T47D (cell line): Measurements from ENCODE around the gene OTUB2.
"Not testable (repeated sequence)": the region's sequence is repeated elsewhere in the genome, so short reads cannot be mapped to it uniquely, and the experiment has no call there.

ENCODE experiments used
- DNase-seq, 2 experiments: peaks; one replicate each; pipeline versions ENCODE4 v3.0.0 to v3.0.0-alpha.2; 2011 to 2012; ENCODE audit warnings: low read depth in 1 of 2, low spot score in 1 of 2
- JUND ChIP-seq: IDR thresholded peaks from 2 replicates; pipeline ENCODE4 v1.6.1; 2012; ENCODE audit warnings: low read depth
- in situ Hi-C: cut with HindIII; loops from 2 replicates; pipeline ENCODE4 v1.10.0; 2016; ENCODE audit warnings: low sequenced_read_pairs, low pct_unique_long_range_greater_than_20kb

OTUB2 gene

DNA sequence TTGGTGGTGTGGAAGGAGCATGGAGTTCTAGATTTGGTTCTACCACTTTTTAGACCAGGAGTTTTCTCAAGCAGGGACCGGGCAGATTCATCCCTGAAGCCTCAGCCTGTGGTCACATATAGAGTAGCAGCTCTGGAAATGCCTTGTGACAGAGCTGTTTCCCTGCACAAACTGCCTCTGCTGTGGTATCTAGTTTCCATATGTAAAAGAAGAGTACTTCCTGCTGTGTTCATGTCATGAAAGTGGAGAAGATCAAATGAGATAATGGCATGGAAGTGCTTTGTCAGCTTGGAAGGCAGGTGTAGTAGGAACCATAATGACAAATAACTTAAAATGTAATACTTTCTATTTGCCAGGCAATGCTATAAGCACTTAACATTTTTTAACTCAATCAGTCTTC, 26.1 kb downstream of the OTUB2 start:
- in situ Hi-C loops: no loop called here
- no peak for DNase-seq
- TF ChIP-seq JUND: no peak

DNA sequence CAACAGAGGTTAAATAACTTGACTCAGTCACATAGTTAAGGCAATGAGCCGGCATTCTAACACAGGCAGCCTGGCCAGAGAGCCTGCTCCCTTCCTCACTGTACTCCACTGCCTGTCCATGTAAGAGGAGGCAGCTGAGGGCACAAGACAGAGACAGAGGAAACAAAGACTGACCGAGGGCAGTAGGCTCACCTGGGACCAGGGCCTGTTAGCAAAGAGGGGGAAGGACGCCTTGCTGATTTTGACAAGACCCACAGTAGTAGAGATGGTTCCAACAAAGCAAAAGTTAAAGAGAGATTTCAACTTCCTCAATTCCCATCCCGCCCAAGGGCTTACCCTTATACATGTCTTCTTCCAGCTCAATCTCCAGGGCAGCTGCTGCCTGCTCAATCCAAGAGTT, 26.5 kb downstream of the OTUB2 start:
- no peak for DNase-seq
- no peak for TF ChIP-seq JUND
- in situ Hi-C loops: no loop called here

DNA sequence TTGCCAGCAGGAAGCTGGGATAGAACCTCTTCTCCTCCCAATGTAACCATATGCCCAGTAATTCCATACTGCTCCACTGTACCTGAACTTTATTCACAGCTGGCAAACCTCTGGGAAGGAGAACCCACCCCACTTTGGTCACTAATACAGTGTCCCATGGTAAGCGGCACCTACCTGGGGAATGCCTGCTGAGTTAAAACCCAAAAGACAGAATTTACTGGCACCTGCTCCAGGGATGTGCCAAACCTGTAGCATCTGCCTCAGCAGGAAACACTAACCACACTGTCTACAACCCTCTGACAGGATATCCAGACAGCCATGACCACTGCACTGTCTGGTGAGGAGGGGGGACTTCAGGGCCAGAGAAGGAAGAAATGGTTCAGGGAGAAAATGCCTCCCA, 28.3 kb downstream of the OTUB2 start:
- no peak for TF ChIP-seq JUND
- no peak for DNase-seq
- in situ Hi-C loops: no loop called here

DNA sequence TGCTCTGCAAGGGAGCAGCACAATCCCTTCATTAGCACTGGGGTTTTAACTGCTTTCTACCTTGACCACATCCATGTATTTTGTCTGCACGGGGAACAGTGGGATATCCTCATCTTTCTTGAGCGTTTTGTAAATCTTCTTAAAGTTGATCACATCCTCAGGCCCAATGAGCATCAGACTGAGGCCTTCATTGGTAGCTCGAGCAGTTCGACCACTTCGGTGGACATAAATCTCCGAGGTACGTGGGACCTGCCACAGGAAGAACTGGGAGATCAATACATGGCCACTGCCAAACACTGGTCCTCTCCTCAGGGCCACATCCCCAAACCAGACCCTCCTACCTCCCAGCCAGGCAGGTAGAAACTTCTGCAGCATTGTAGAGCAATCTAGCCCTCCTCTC, 28.8 kb downstream of the OTUB2 start:
- no peak for TF ChIP-seq JUND

DNA sequence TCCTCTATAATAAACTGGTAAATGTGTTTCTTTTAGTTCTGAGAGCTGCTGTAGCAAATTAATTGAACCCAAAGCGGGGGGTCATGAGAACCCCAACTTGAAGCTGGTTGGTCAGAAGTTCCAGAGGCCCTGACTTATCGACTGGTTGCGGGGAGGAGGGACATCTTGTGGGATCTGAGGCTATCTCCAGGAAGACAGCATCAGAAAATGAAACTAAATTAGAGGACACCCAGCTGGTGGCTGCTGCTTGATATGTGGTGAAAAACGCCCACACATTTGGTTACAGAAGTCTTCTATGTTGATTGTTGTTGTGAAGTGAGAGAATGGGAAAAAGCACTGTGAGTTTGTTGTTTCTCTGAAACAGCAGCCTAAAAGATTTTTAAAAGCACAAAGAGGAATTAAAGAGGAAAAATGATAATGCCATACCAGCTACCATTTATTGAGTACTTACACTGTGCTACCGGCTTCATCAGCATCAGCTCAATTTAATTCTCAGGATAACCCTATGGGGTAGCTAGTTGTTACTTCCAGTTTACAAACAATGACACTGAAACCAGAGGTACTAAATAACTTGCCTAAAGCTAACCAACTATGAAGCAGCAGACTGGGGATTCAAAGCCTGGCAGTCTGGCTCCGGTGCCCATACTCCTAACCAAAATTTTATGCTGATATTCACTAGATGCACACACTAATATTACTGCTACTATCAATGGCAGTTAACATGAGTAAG, 30.6 kb downstream of the OTUB2 start:
- no peak for TF ChIP-seq JUND
- in situ Hi-C loops: no loop called here
- no peak for DNase-seq

More for the DNA sequence above, 28.8 kb downstream of the OTUB2 start:
- in situ Hi-C loops: no loop called here
- DNase-seq: no peak

DNA sequence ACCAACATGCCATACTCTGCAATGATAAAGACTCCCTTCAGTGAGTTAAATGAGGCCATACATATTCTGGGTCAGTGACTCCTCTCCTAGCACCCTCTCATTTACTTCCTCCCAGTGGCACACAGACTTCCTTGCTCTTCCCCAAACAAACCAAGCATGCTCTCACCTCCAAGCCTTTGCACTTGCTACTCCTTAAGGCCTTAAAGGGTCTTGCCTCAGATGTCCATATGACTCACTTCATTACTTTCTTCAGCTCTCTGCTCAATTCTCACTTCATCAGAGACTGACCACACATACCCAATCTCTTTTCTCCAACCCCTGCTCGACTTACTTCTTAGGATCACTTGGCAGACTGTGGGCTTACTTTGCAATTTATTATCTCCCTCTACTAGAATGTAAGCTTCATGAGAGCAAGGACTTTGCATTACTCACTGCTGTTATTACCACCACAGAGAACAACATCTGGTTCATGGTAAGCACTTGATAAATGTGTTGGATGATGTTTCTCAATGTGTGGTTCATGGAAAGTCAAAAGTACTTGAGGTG, 32.1 kb downstream of the OTUB2 start:
- no peak for DNase-seq
- in situ Hi-C loops: no loop called here
- no peak for TF ChIP-seq JUND

DNA sequence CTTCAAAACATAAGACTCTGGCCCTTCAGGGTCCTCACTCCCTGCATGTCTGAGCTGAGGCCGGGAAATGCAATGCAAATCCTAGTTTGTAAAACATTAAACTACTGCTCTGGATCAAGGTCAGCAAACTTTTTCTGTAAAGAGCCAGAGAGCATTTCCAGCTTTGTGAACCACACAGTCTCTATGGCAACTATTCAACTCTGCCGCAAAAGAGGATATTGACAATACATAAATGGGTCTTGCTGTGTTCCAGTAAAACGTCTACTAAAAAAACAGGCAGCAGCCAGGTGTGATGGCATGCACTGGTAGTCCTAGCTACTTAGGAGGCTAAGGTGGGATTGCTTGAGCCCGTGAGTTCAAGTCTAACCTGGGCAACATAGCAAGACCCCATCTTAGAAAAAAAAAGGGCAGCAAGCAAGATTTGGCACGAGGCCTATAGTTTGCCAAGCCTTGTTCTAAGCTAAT, 32.6 kb downstream of the OTUB2 start:
- no peak for TF ChIP-seq JUND
- DNase-seq: no peak
- in situ Hi-C loops: no loop called here

DNA sequence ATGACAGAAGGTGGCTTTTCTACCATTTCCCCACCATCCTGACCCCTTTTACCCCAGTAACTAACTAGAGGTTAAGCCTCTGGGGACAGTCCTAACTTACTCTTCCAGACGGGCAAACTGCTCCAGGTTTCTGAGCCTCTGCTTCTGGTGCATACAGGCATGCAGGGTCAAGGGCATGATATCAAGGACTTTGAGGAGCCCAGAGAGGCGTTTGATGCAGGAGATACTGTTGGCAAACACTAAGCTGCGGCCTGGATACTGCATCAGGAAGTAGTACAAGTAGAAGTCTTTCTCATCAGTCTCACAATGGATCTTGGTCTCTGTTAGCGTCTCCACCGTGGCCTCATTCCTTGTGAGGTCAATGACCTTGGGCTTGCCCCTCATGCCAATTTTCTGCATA, 33.9 kb downstream of the OTUB2 start:
- no peak for TF ChIP-seq JUND
- DNase-seq: no peak
- in situ Hi-C loops: no loop called here

DNA sequence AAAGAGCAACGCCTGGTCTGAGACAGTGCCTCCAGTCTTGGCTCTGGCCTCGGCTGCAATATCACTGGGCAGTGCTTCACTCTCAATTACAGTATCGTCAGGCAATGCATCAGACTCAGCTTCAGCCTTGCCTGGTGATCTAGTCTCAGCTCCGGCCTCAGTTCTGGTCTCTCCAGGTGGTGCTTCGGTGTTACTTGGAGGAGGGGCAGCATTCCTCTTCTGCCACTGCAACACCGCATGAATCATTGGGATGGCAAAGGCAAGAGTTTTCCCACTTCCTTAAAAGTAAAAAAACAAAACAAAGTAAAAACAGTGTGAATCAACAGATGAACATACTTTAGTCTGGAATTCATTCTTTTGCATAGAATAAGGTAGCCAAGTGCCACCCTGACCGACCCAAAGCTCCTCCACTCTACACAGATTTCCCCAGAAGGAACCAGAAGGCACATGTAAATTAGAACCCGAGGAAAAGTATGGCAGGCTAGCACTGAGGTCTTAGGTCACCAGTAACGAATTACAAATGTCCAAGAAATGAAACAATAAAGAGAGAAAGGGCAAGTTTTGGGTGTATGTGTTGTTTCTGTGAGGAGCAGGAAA, 36.3 kb downstream of the OTUB2 start:
- no peak for TF ChIP-seq JUND
- DNase-seq: no peak
- in situ Hi-C loops: no loop called here

DNA sequence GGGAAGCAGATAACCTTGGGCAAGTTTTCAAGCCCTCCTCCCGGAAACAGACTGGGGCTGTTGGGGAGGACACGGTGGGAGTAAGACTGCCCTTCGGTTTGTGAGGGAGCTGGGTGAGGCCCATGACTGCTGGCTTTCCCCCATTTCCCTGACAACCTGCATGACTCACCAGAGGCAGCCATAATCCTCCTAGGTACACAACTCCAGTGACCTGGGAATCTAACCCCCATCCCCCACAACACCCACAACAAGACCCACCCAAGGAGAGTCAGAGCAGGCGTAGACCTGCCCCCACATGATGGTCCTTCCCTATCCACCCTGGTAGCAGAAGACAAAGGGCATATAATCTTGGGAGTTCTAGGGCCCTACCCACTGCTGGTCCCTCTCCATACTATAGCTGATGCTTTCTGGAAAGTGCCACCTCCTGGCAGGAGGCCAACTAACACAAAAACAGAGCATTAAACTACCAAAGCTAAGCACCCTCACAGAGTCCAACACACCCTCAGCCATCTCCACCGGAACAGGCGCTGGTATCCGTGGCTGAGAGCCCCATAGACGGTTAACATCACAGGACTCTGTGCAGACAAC, 40.0 kb downstream of the OTUB2 start:
- DNase-seq: no peak
- in situ Hi-C loops: no loop called here
- no peak for TF ChIP-seq JUND

DNA sequence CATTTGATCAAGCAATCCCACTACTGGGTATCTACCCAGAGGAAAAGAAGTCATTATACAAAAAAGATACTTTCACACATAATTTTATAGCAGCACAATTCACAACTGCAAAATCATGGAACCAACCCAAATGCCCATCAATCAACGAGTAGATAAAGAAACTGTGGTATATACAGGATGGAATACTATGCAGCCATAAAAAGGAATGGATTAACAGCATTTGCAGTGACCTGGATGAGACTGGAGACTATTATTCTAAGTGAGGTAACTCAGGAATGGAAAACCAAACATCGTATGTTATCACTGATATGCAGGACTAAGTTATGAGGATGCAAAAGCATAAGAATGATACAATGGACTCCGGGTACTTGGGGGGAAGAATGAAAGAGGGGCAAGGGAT, 45.9 kb downstream of the OTUB2 start:
- DNase-seq, in situ Hi-C loops: not testable (repeated sequence)

DNA sequence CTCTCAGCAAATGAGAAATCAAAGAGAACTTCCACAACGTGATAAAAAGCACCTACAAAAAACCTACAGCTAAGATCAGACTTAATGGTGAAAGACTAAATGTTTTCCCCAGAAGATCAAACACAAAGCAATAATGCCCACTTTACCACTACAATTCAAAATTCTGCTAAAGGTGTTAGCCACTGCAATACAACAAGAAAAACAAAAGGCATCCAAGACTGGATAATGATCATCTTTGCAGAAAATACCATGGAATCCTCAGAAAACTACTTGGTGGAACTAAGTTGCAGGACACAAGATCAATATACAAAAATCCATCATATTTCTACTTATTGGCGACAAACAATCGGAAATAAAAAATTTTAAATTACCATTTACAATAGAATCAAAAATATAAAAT, 48.4 kb downstream of the OTUB2 start:
- no peak for DNase-seq
- TF ChIP-seq JUND: no peak
- in situ Hi-C loops: no loop called here

DNA sequence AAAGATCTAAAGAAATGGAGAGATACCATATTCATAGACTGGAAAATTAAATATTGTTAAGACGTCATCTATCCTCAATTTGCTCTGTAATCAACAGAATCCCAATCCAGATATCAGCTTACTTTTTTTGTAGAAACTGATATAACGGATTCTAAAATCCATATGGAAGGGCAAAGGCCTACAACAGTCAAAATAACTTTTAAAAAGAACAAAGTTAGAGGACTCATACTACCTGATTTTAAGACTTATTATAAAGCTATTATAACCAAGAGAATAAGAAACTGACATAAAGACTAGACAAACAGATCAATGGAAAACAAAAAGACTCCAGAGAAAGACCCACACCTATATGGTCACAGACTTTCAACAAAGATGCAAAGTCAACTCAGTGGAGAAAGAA, 48.9 kb downstream of the OTUB2 start:
- no peak for DNase-seq
- in situ Hi-C loops: no loop called here

More for the DNA sequence above, 48.9 kb downstream of the OTUB2 start:
- no peak for TF ChIP-seq JUND
